ENCODE results near the gene DCXR.

Gene DCXR

GRCh38 chr17:82024859-82025258, 12.6 kb downstream of the DCXR start:
- in situ Hi-C loops (cut with MboI; ENCODE audit: low sequenced_read_pairs) = no loop called here

- in situ Hi-C loops (cut with MboI; ENCODE audit: low sequenced_read_pairs) = no loop called here
Measured at GRCh38 chr17:82023447-82024241, 13.9 kb downstream of the DCXR start.

GRCh38 chr17:82022981-82023446, 14.5 kb downstream of the DCXR start, which contains the start of gene LRRC45:
LRRC45 (plus strand) TSS chr17:82023305; CDS start chr17:82023644, 339 bp downstream.
- in situ Hi-C loops (cut with MboI; ENCODE audit: low sequenced_read_pairs) = no loop called here

- in situ Hi-C loops (cut with MboI; ENCODE audit: low sequenced_read_pairs) = no loop called here
Measured at GRCh38 chr17:82022310-82022980, 15.1 kb downstream of the DCXR start, which contains the start of gene CENPX. CENPX (minus strand) TSS chr17:82022878; CDS start chr17:82022861, 17 bp downstream.

DNA sequence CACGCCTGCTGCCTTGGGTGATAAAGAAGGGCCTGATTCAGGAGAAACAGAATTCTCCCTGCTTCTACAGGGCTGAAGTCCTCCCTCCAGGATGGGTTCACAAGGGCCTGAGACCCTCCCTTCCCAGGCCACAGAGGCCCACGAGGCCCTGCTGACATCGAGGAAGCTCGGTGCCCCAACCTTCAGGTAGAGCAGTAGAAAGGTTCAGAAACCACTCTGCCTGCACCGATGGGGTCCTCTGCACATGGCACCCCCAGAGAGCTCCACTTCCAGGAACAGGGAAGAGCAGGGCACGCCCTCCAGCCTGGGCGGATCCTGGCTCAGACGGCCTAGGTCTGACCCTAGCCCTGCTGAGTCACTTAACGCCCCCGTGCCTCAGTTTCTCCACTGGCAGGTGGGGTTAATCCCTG, 15.6 kb downstream of the DCXR start:
- in situ Hi-C loops (cut with MboI; ENCODE audit: low sequenced_read_pairs) = no loop called here

GRCh38 chr17:82021107-82021899, 16.2 kb downstream of the DCXR start:
- in situ Hi-C loops (cut with MboI; ENCODE audit: low sequenced_read_pairs) = no loop called here

DNA sequence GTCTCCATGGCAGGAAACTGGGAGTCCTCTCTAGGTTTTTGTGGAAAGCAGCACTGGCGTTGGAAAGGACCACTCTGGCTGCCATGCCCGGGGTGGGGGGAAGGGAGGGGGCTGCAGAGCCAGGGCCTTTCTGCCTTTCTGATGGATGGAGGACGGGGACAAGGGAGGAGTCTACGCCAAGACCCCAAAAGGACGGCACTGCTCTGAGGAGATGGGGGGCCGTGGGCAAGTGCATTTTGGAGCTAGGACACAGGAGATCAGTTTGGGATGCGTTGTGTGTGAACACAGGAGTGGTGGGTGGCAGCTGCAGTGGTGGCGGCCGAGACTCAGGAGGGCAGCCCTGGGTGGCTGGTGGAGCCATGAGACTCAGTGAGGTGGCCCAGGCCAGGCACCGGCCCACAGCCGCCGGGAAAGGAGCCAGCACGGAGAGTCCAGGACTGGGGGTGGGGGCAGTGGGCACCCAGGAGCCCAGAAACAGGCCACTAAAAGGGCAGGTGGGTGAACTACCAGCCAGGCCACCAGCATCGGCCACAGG, 16.9 kb downstream of the DCXR start:
- in situ Hi-C loops (cut with MboI; ENCODE audit: low sequenced_read_pairs) = no loop called here

DNA sequence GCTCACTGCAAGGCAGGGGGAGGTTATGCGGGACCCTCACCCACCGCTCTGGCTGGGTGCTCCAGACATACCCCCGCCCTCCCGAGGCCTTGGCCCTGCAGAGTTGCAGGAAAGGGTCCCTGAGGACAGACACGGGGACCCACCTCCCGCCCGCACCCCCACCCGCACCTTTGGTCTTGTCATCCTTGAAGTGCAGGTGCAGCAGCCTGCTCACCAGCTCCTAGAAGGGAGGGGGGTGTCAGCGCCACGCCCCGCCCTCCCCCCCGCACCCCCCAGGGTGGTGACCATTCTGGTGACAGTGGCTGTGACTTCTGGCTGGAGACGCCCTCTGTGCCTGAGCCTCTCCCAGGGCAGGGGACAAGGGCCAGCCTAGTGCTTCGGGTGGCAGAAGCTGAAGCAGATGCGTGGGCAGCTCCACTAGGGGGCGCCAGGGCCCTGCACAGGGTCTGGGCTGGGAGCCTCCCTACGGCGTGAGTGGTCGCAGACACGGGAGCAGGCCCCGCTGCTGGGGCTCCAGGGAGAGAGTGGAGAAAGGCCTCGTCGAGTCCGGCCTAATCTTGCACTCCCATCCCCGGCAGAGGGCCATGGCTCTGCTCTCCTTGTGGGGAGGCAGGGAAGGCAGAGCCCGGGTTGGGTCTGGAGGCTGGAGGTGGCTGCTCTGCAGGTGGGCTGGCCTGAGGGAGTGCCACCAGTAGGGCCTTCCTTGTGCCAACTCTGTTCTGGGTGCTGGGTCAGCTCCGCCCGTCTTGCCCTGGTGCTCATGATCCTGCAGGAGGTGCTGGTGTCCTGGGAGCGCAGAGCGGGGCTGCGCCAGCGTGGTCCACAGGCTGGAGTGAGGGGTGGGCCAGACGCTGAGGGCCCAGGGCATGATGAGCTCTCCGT, 17.6 kb downstream of the DCXR start:
- in situ Hi-C loops (cut with MboI; ENCODE audit: low sequenced_read_pairs) = no loop called here

GRCh38 chr17:82018989-82019689, 18.4 kb downstream of the DCXR start:
- in situ Hi-C loops (cut with MboI; ENCODE audit: low sequenced_read_pairs) = no loop called here

- in situ Hi-C loops (cut with MboI; ENCODE audit: low sequenced_read_pairs) = no loop called here
Measured at GRCh38 chr17:82018152-82018988, 19.1 kb downstream of the DCXR start.

- in situ Hi-C loops (cut with MboI; ENCODE audit: low sequenced_read_pairs) = no loop called here
Measured at GRCh38 chr17:82017612-82018151, 19.8 kb downstream of the DCXR start.

- in situ Hi-C loops (cut with MboI; ENCODE audit: low sequenced_read_pairs) = no loop called here
Measured at GRCh38 chr17:82016875-82017459, 20.5 kb downstream of the DCXR start.

- in situ Hi-C loops (cut with MboI; ENCODE audit: low sequenced_read_pairs) = no loop called here
Measured at GRCh38 chr17:82016061-82016874, 21.2 kb downstream of the DCXR start.

- in situ Hi-C loops (cut with MboI; ENCODE audit: low sequenced_read_pairs) = no loop called here
Measured at GRCh38 chr17:82015311-82015971, 22.1 kb downstream of the DCXR start.

DNA sequence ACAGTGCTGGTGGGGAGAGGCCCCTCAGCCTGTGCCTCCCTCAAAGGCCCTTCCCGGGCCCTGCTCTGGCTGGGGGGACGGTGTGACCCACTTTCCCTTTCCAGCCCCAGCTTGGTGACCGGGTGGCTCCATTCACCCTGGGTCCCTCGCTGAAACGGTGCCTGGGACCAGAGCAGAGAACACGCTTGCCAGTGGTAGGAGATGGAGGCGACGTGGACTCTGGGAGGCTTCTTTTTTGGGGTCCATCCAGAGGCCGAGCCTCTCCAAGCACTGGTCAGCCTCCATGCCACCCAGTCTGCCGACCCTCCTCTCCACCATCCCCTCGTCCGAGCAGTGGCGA, 22.6 kb downstream of the DCXR start:
- in situ Hi-C loops (cut with MboI; ENCODE audit: low sequenced_read_pairs) = no loop called here

- in situ Hi-C loops (cut with MboI; ENCODE audit: low sequenced_read_pairs) = no loop called here
Measured at GRCh38 chr17:82014432-82014831, 23.1 kb downstream of the DCXR start.

All from hTERT RPE-1 (cell line).